Uterus (tissue), 2 donors: ENCODE results near the gene XBP1.

ENCODE experiments used
- CTCF ChIP-seq, 4 experiments: fragments of 200-600 bp in 2 of 4; fragments of 450-650 bp in 2 of 4; sonication (generic) in 2 of 4; IDR thresholded peaks; one replicate each; pipeline ENCODE4 v1.5.1; 2016 to 2019; ENCODE audit warnings: antibody characterized with exemption in 4 of 4, mild to moderate bottlenecking in 2 of 4, moderate library complexity in 1 of 4
- POLR2A ChIP-seq, 2 donors: fragments of 450-650 bp; IDR thresholded peaks; one replicate each; pipeline ENCODE4 v1.6.1; 2016; ENCODE audit warnings: antibody characterized with exemption in 2 of 2, mild to moderate bottlenecking in 1 of 2, moderate library complexity in 1 of 2

GRCh38 chr22:28795071-28795693, 5.2 kb downstream of the XBP1 start:
- TF ChIP-seq POLR2A (IDR thresholded peaks at IDR 0.05) (no peak), CTCF (IDR thresholded peaks at IDR 0.05) (no peak)
